GM19467 (cell line): ENCODE data around the gene BATF3.
"Not testable (repeated sequence)": the region's sequence is repeated elsewhere in the genome, so short reads cannot be mapped to it uniquely, and the experiment has no call there.

Source experiments
- ATAC-seq: cut with Tn5 transposase; IDR thresholded peaks from one replicate; pipeline ENCODE4 v1.9.1; 2021; ENCODE audit warnings: mild to moderate bottlenecking, moderate library complexity; ENCODE audit not compliant: unreplicated experiment

The BATF3 gene

GRCh38 chr1:212665241-212666115 lies 34.2 kb downstream of the BATF3 start:
- peak; percentile 86 for ATAC-seq

- no peak for ATAC-seq
Measured at GRCh38 chr1:212664409-212665199, 35.0 kb downstream of the BATF3 start.

- not testable (repeated sequence) for ATAC-seq
Measured at GRCh38 chr1:212658250-212658649, 41.4 kb downstream of the BATF3 start.

DNA sequence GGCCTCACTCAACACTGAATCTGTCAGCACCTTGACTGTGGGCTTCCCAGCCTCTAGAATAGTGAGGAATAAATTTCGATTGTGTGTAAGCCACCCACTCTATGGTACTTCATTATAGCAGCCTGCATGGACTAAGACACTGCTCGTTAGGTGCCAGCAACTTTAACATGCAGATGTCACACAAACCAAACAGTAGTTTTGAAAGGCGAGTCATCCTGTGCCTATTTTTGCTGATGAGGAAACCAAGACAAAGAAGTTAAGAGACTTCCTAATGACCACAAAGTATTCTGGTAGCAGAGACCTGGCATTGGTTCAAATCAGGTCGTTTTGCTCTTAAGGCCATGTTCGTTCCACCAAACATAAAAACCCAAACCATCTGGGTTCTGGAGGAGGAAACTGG lies 42.9 kb downstream of the BATF3 start:
- ATAC-seq: no peak

- no peak for ATAC-seq
Measured at GRCh38 chr1:212655668-212656440, 43.8 kb downstream of the BATF3 start.

DNA sequence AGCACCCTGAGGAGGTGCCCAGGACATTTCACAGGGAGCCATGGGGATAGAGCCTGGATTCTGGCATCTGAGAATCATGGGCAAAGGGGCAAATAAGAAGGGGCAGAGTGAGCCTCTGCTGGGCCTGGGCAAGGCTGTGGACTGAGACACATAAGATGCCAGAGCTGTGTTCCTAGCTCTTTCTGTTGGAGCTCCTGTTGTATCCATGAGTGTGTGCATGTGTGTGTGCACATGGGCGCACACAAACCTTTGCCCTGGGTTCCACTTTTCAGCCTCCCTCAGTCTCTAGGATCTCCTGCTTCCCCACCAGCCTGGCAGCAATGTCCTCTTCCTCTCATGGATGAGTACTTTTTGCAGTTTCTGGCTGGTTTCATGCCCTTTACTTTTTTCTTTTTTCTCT lies 47.0 kb downstream of the BATF3 start:
- no peak for ATAC-seq

GRCh38 chr1:212651977-212652376 lies 47.7 kb downstream of the BATF3 start:
- no peak for ATAC-seq

DNA sequence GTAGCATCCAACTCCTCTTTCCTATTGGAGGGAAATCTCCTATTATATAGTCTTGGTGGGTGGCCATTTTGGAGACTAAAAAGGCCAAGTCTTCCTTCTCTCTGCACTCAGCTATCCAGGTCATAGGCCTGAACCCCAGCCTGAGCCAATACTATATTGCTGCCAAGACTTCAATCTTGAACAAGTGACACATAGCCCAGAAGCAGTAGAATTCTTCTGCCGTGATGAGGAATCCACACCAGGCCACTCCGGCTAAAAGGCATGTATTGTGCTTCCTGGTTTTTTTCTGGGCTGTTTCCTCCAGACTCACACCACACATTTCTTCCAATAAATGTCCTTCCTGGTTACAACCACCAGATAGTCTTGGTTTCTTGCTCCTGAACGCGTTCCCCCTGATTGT lies 48.1 kb downstream of the BATF3 start:
- no peak for ATAC-seq

DNA sequence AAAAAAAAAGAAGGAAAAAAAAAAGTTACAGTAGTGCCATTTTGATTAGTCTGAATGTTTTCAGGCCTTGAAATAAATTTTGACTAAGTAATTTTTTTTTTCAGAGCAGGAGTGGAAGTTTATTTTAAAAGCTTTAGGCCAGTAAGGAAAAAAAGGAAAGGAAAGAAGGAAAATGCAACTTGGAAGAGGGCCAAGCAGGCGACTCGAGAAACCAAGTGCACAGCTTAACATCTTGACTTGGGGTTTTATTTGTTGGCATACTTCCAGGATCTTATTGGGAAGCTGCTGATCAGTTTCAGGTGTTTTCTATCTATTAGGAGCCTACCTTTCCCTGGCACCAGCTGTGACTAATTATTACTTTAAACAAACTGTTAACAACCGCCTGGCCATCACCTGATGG lies 49.4 kb downstream of the BATF3 start:
- ATAC-seq: no peak

GRCh38 chr1:212649020-212649419 lies 50.6 kb downstream of the BATF3 start:
- no peak for ATAC-seq

DNA sequence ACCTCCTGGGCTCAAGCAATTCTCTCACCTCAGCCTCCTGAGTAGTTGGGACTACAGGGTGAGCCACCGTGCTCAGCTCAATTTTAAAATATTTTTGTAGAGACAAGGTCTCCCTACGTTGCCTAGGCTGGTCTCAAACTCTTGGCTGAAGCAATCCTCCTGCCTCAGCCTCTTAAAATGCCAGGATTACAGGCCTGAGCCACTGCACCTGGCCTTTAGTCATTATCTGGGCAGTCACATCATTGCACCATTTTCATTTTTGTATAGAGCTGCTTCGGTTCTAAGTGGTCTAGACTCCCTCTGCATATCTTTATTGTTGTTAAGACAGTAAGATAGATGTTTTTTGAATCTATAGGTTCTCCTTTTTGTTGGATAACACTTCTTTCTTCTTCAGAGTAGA lies 51.2 kb downstream of the BATF3 start:
- ATAC-seq: no peak

- ATAC-seq: no peak
Measured at GRCh38 chr1:212647004-212647403, 52.6 kb downstream of the BATF3 start.

DNA sequence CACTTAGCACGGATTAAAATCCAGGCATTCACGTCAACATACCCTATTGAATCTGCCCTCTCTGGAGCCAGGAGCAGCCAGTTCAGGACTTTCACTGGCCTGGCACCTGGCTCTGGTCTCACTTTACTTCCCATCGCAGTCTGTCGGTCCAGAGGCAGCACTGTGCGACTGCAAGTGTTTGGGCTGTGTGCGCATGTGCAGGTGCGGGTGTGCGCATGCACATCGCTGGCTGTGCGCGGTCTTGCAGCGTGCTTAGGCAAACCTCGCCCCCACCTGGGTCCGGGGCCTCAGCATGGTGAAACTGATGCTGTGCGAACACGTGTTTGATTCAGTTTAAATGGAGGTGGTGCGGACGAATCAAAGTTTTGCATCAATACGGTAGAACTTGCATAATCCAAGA lies 53.1 kb downstream of the BATF3 start:
- ATAC-seq: no peak

- no peak for ATAC-seq
Measured at GRCh38 chr1:212645546-212646543, 53.8 kb downstream of the BATF3 start.

- ATAC-seq: no peak
Measured at GRCh38 chr1:212644866-212645545, 54.6 kb downstream of the BATF3 start.

- no peak for ATAC-seq
Measured at GRCh38 chr1:212643877-212644276, 55.8 kb downstream of the BATF3 start.

DNA sequence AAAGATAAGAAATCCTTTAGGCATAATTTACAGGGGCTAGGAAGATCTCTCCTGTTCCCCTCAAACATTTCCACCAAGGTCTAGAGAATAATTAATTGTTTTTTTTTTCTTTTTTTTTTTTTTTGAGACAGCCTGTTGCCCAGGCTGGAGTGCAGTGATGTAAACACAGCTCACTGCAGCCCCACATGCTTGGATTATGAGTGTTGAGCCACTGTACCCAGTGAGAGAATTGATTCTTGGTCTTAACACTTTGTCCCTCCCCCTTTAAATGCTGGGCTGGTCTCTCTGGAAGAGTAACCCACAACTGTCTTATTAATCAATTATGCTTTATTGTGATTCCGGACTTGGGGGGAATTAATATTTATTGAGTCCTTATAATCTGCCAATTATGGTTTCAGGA lies 57.7 kb downstream of the BATF3 start:
- no peak for ATAC-seq

DNA sequence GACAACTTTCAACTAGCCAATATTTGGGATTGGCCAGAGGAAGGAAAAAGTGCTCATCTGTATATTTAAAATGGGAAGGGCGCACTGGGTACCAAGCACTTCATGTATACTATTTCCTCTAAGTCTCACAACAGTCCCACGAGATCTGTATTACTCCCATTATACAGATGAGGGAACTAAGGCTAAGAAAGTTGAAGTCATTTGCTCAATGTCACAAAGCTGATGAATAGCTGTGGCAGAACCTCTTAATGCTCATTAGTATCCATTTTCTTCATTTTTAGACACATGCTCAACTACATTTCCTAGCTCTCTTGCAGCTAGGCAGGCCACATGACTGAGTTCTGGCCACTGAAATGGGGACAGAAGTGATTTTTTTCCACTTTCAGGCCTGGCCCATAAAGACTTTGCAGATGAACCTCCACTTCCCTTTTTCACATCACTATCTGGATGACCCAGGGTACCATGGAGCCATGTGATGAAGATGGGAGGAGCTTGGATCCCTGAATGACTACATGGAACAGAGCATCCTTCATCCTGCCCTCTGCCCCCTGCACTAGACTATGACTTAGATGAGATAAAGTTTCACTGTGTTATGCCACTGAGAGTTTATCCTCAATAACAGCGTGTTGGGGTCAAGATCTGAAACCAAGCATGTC lies 59.3 kb downstream of the BATF3 start:
- ATAC-seq: no peak

DNA sequence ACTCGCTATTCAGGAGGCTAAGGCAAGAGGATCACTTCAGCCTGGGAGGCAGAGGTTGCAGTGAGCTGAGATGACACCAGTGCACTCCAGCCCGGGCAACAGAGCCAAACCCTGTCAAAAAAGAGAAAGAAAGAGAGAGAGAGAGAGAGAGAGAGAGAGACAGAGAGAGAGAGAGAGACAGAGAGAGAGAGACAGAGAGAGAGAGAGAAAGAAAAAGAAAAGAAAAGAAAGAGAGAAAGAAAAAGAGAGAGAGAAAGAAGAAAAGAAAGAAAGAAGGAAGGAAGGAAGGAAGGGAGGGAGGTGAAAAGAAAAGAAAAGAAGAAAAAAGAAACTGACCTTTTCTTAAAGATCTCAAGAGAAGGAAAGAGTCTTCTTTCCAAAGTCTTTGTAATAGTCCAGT lies 60.1 kb downstream of the BATF3 start:
- not testable (repeated sequence) for ATAC-seq
